H1 (cell line): ENCODE results near the gene LMNB1. TPM values are rescaled to one million over a fixed set of nuclear protein-coding genes. Genes with fewer than 3 reads are reported as not detected.
A peak's percentile ranks its signal among the peaks of the same experiment; 100 is the strongest.
"Not testable (repeated sequence)": the region's sequence is repeated elsewhere in the genome, so short reads cannot be mapped to it uniquely, and the experiment has no call there.

Experiments
- CTCF ChIA-PET: fragments of 300-600 bp; sonication (Branson Sonifier 250); formaldehyde crosslinking; loops from one replicate; lab custom pipeline; 2021; ENCODE audit not compliant: partially characterized antibody; lab: Charles Lee
- POLR2A ChIA-PET: fragments of 300-600 bp; sonication (Branson Sonifier 250); formaldehyde crosslinking; loops from one replicate; lab custom pipeline; 2021; ENCODE audit warnings: inconsistent platforms; ENCODE audit not compliant: partially characterized antibody; lab: Charles Lee
- DNase-seq, 2 experiments: peaks; one replicate each; pipeline versions ENCODE4 v3.0.0 to v3.0.0-alpha.2; 2010 to 2022; ENCODE audit warnings: low spot score in 2 of 2, low read depth in 1 of 2, mixed read lengths in 1 of 2
- FAIRE-seq: peaks from 2 replicates; lab custom pipeline; 2011; peaks lifted over from hg19 to GRCh38; lab: Jason Lieb, UNC
- H2AFZ ChIP-seq: 2 replicates; pipeline ENCODE4 v1.8.1; 2012; ENCODE audit warnings: low read length, inconsistent platforms
- H2AK5ac ChIP-seq: 2 replicates; pipeline ENCODE4 v1.6.1; 2013; ENCODE audit warnings: low read depth, low read length
- H2BK120ac ChIP-seq: replicated peaks from 2 replicates; pipeline ENCODE3; 2013; ENCODE audit warnings: low read depth, low read length, inconsistent platforms
- H2BK12ac ChIP-seq: 2 replicates; pipeline ENCODE4 v1.6.1; 2013; ENCODE audit warnings: low read depth, low read length
- H2BK15ac ChIP-seq: 2 replicates; pipeline ENCODE4 v1.6.1; 2013; ENCODE audit warnings: low read length
- H2BK20ac ChIP-seq: 2 replicates; pipeline ENCODE4 v1.6.1; 2013; ENCODE audit warnings: low read length
- H2BK5ac ChIP-seq: 2 replicates; pipeline ENCODE4 v1.6.1; 2013; ENCODE audit warnings: low read depth, low read length
- H3K14ac ChIP-seq: 2 replicates; pipeline ENCODE4 v1.6.1; 2013; ENCODE audit warnings: inconsistent platforms; ENCODE audit not compliant: insufficient read length
- H3K18ac ChIP-seq: 2 replicates; pipeline ENCODE4 v1.6.1; 2013; ENCODE audit warnings: low read length; ENCODE audit errors: extremely low read depth
- H3K23ac ChIP-seq: 2 replicates; pipeline ENCODE4 v1.6.1; 2013; ENCODE audit warnings: inconsistent platforms; ENCODE audit not compliant: insufficient read length
- H3K23me2 ChIP-seq: 2 replicates; pipeline ENCODE4 v1.6.1; 2013; ENCODE audit warnings: low read depth, low read length
- H3K27ac ChIP-seq: 2 replicates; pipeline ENCODE4 v1.6.1; 2011; ENCODE audit warnings: low read depth, low read length, inconsistent platforms
- H3K27me3 ChIP-seq, 4 experiments: replicated peaks in 1 of 4; 1 replicate in 1 of 4; 2 replicates in 3 of 4; pipeline versions ENCODE4 v1.6.1 to v1.8.1; 2011 to 2013; ENCODE audit warnings: low read length in 3 of 4, mild to moderate bottlenecking in 3 of 4, inconsistent platforms in 2 of 4, mixed read lengths in 2 of 4, moderate library complexity in 1 of 4; ENCODE audit not compliant: control insufficient read depth in 3 of 4, insufficient read depth in 3 of 4; ENCODE audit errors: extremely low read depth in 1 of 4
- H3K36me3 ChIP-seq, 4 experiments: 2 replicates each; pipeline versions ENCODE4 v1.6.1 to v1.8.1; 2011 to 2013; ENCODE audit warnings: mild to moderate bottlenecking in 4 of 4, low read length in 3 of 4, moderate library complexity in 2 of 4, control low read depth in 1 of 4, inconsistent platforms in 1 of 4; ENCODE audit not compliant: insufficient read depth in 4 of 4, control insufficient read depth in 2 of 4
- H3K4ac ChIP-seq: replicated peaks from 2 replicates; pipeline ENCODE3; 2013; ENCODE audit warnings: low read length, low read depth, mixed read lengths, inconsistent platforms; ENCODE audit not compliant: insufficient read length
- H3K4me1 ChIP-seq, 4 experiments: replicated peaks in 1 of 4; 1 replicate in 1 of 4; 2 replicates in 3 of 4; pipeline versions ENCODE4 v1.6.1 to v1.8.1; 2011 to 2013; ENCODE audit warnings: low read length in 3 of 4, inconsistent platforms in 2 of 4, mixed read lengths in 1 of 4; ENCODE audit not compliant: insufficient read depth in 4 of 4, control insufficient read depth in 3 of 4
- H3K4me2 ChIP-seq, 2 experiments: 2 replicates each; pipeline versions ENCODE4 v1.6.1 to v1.8.1; 2011 to 2013; ENCODE audit warnings: low read depth in 2 of 2, low read length in 2 of 2, control low read depth in 1 of 2, inconsistent platforms in 1 of 2, mild to moderate bottlenecking in 1 of 2; ENCODE audit not compliant: insufficient read depth in 1 of 2
- H3K4me3 ChIP-seq, 4 experiments: fragments of 200-600, 300-600 bp in 1 of 4; sonication (generic), shearing (Covaris generic), sonication (Bioruptor Twin) in 1 of 4; 2 replicates each; pipeline versions ENCODE4 v1.5.1 to v1.8.1; 2011 to 2016; ENCODE audit warnings: low read length in 4 of 4, low read depth in 3 of 4, control low read depth in 2 of 4, inconsistent platforms in 2 of 4, mild to moderate bottlenecking in 2 of 4, mixed read lengths in 1 of 4, moderate library complexity in 1 of 4; ENCODE audit not compliant: insufficient read depth in 2 of 4; ENCODE audit errors: extremely low read depth in 1 of 4
- H3K56ac ChIP-seq: replicated peaks from 2 replicates; pipeline ENCODE3; 2013; ENCODE audit warnings: low read depth, mild to moderate bottlenecking, mixed read lengths, low read length, inconsistent platforms; ENCODE audit not compliant: insufficient read length
- H3K79me1 ChIP-seq: 2 replicates; pipeline ENCODE4 v1.6.1; 2013; ENCODE audit warnings: low read depth, low read length, control low read depth
- H3K79me2 ChIP-seq, 2 experiments: 2 replicates each; pipeline versions ENCODE4 v1.6.1 to v1.8.1; 2012 to 2013; ENCODE audit warnings: low read length in 2 of 2, mild to moderate bottlenecking in 2 of 2, inconsistent platforms in 1 of 2; ENCODE audit not compliant: insufficient read depth in 2 of 2, control insufficient read depth in 1 of 2
- H3K9ac ChIP-seq, 4 experiments: replicated peaks in 1 of 4; 1 replicate in 1 of 4; 2 replicates in 3 of 4; pipeline versions ENCODE4 v1.6.1 to v1.8.1; 2011 to 2013; ENCODE audit warnings: low read depth in 3 of 4, low read length in 3 of 4, control low read depth in 2 of 4, mild to moderate bottlenecking in 2 of 4, moderate library complexity in 2 of 4, inconsistent platforms in 1 of 4; ENCODE audit errors: extremely low read depth in 1 of 4
- H3K9me3 ChIP-seq, 2 experiments: 2 replicates each; pipeline versions ENCODE4 v1.6.1 to v1.8.1; 2012 to 2013; ENCODE audit warnings: mild to moderate bottlenecking in 2 of 2, moderate library complexity in 2 of 2, control low read depth in 1 of 2, inconsistent platforms in 1 of 2, low read depth in 1 of 2, low read length in 1 of 2, mixed read lengths in 1 of 2; ENCODE audit not compliant: insufficient read depth in 2 of 2
- H4K20me1 ChIP-seq, 2 experiments: replicated peaks in 1 of 2; 2 replicates each; pipeline versions ENCODE3 to v1.8.1; 2011 to 2013; ENCODE audit warnings: inconsistent platforms in 2 of 2, low read length in 2 of 2, mild to moderate bottlenecking in 1 of 2; ENCODE audit not compliant: insufficient read depth in 2 of 2, control insufficient read depth in 1 of 2
- H4K5ac ChIP-seq: 2 replicates; pipeline ENCODE4 v1.6.1; 2013; ENCODE audit warnings: low read length, low read depth, mixed read lengths, inconsistent platforms; ENCODE audit not compliant: insufficient read length
- H4K8ac ChIP-seq: 2 replicates; pipeline ENCODE4 v1.8.0; 2013; ENCODE audit warnings: mild to moderate bottlenecking, moderate library complexity, low read length, inconsistent platforms; ENCODE audit not compliant: insufficient read depth; ENCODE audit errors: extremely low read depth
- H4K91ac ChIP-seq: replicated peaks from 2 replicates; pipeline ENCODE3; 2013; ENCODE audit warnings: low read length, mixed read lengths, inconsistent platforms; ENCODE audit not compliant: insufficient read length
- NANOG ChIP-seq: IDR thresholded peaks from 2 replicates; pipeline ENCODE4 v1.6.1; 2011; ENCODE audit warnings: low read length, low read depth, mild to moderate bottlenecking, inconsistent platforms; ENCODE audit not compliant: insufficient read depth, poor library complexity, severe bottlenecking
- POLR2A ChIP-seq, 2 experiments: IDR thresholded peaks; 1 replicate in 1 of 2; 2 replicates in 1 of 2; pipeline ENCODE4 v1.6.1; 2011; ENCODE audit warnings: low read depth in 2 of 2, low read length in 2 of 2, mild to moderate bottlenecking in 2 of 2; ENCODE audit errors: control extremely low read depth in 1 of 2
- POLR2AphosphoS5 ChIP-seq: IDR thresholded peaks from 2 replicates; pipeline ENCODE4 v1.6.1; 2011; ENCODE audit warnings: low read depth, low read length
- SP1 ChIP-seq: IDR thresholded peaks from 2 replicates; pipeline ENCODE4 v1.6.1; 2011; ENCODE audit warnings: low read depth, low read length
- TEAD4 ChIP-seq: IDR thresholded peaks from 2 replicates; pipeline ENCODE4 v1.6.1; 2012; ENCODE audit warnings: low read depth, low read length, inconsistent platforms, mixed read lengths
- WGBS, 2 experiments: shearing (Covaris generic) in 1 of 2; methylation state at CpG; one replicate each; pipeline versions ENCODE4 v1.1.6 to v1.1.7; 2013 to 2015; ENCODE audit warnings: low lambda C conversion rate in 2 of 2, mixed read lengths in 2 of 2, inconsistent platforms in 1 of 2, low coverage in 1 of 2, missing lambda C conversion rate in 1 of 2; ENCODE audit not compliant: insufficient replicate concordance in 2 of 2, insufficient coverage in 1 of 2, insufficient read length in 1 of 2; ENCODE audit errors: extremely low coverage in 1 of 2, missing lambda C conversion rate in 1 of 2; 5-methylcytosine and 5-hydroxymethylcytosine counted together
- polyA plus RNA-seq, 7 experiments: library from polyadenylated mRNA; depleted of rRNA in 3 of 7; stranded (reverse) in 5 of 7; unstranded in 2 of 7; fragments of >200 nt in 5 of 7; fragments of 200-250 nt in 2 of 7; gene quantifications; 1 replicate in 5 of 7; 2 replicates in 1 of 7; 4 replicates in 1 of 7; pipeline versions ENCODE4 v1.2.1 to v1.2.3, GENCODE V29; 2011 to 2013; ENCODE audit warnings: missing spikeins in 2 of 7, mixed read lengths in 2 of 7
- total RNA-seq: library from RNA; stranded (reverse); fragmentation: NEBNext Ultra II Directional; extraction: Animal tissue kit (Norgen Biotek cat#: 25700); gene quantifications from 2 replicates; pipeline ENCODE4 v1.2.1, GENCODE V29; 2021

Gene LMNB1
- total and polyA plus RNA-seq, 2 of the 8 experiments (the other 6 are each of a cell fraction or from before 2014, with no cell fraction given) = 73.5 to 225 TPM

DNA sequence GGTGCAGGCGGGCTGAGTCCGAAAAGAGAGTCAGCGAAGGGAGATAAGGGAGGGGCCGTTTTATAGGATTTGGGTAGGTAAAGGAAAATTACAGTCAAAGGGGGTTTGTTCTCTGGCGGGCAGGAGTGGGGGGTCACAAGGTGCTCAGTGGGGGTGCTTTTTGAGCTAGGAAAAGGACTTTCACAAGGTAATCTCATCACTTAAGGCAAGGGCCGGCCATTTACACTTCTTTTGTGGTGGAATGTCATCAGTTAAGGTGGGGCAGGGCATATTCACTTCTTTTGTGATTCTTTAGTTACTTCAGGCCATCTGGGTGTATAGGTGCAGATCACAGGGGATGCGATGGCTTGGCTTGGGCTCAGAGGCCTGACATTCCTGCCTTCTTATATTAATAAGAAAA lies 62.5 kb downstream of the LMNB1 start:
- DNase-seq = peak in 1 of 2 experiments; percentile 64
- CTCF ChIA-PET, H2AFZ ChIP-seq, H2BK120ac ChIP-seq, H3K79me1 ChIP-seq, H4K8ac ChIP-seq, H3K4me1 ChIP-seq, H4K91ac ChIP-seq, H3K18ac ChIP-seq, H3K14ac ChIP-seq, H2BK12ac ChIP-seq, H2AK5ac ChIP-seq, H3K4ac ChIP-seq, FAIRE-seq, H4K5ac ChIP-seq, H2BK15ac ChIP-seq, H3K9me3 ChIP-seq, H3K79me2 ChIP-seq, H4K20me1 ChIP-seq, H3K27me3 ChIP-seq: not testable (repeated sequence)
- WGBS, 2 experiments = 4% methylated on average over 7 of the region's 7 CpGs; no CpG with 5 or more reads in 1 of the 2 experiments
- peak overlapping the region; percentile 74; the same call in 1 of the 2 replicates for H2BK20ac ChIP-seq
- H2BK5ac ChIP-seq = peak overlapping the region; percentile 94
- peak overlapping the region; percentile 45; the same call in 1 of the 2 replicates for H3K27ac ChIP-seq
- POLR2A ChIA-PET = interaction anchor here (0.6 to 1.4 kb wide), 3 partner anchors 10 to 228 kb away, joined by 3 read pairs; no protein-coding TSS in a partner anchor
- TF ChIP-seq TEAD4 (0 out of 2 replicates have a peak, but pooled peaks have one; percentile 16), POLR2AphosphoS5 (peak; percentile 15; the same call in 1 of the 2 replicates), SP1 (0 out of 2 replicates have a peak, but pooled peaks have one; percentile 35), POLR2A (IDR thresholded peaks at IDR 0.05; ENCODE audit: control extremely low read depth in 1 of 2, low read depth in 2 of 2, low read length in 2 of 2) (peak in 1 of 2 experiments; percentile 31; a peak in 1 of 3 replicates), NANOG (peak; percentile 86)
- TF ChIP-seq, all 59 proteins: peak for 5; not testable (repeated sequence) for 54
- not testable (repeated sequence) for H3K9ac ChIP-seq, H3K23ac ChIP-seq, H3K56ac ChIP-seq, H3K23me2 ChIP-seq
- H3K4me3 ChIP-seq = peak overlapping the region in 2 of 4 experiments; percentile 8 to 34; a peak in 3 of 8 replicates
- peaks cover 0 to 44% (median 10%) of the 10 kb centered on the region in 4 experiments; a peak in 7 of 8 replicates for H3K36me3 ChIP-seq
- peak overlapping the region; percentile 41 to 67; a peak in 3 of 4 replicates for H3K4me2 ChIP-seq
